Heart right ventricle (tissue), 16 donors: Measurements from ENCODE around the gene CTBP2. TPM values are rescaled to one million over a fixed set of nuclear protein-coding genes. Genes with fewer than 3 reads are reported as not detected.
A peak's percentile ranks its signal among the peaks of the same experiment; 100 is the strongest.

Experiments
- ATAC-seq, 8 donors: fragments of 200-7000 bp; cut with Tn5 transposase; one replicate each; pipeline ENCODE4 v1.9.1; 2020; ENCODE audit warnings: mild to moderate bottlenecking in 8 of 8, moderate library complexity in 8 of 8, moderate number of reproducible peaks in 1 of 8
- DNase-seq, 2 donors: peaks; one replicate each; pipeline ENCODE4 v3.0.0-alpha.2; 2020
- H3K27ac ChIP-seq, 10 donors: fragments of 200-600 bp; sonication (generic) in 2 of 10; one replicate each; pipeline versions ENCODE4 v1.5.0 to v1.8.0; 2020 to 2022; ENCODE audit warnings: mild to moderate bottlenecking in 3 of 10
- H3K27me3 ChIP-seq, 7 donors: fragments of 200-600 bp; one replicate each; pipeline ENCODE4 v1.8.0; 2021 to 2022; ENCODE audit warnings: mild to moderate bottlenecking in 2 of 7
- H3K36me3 ChIP-seq, 9 donors: fragments of 200-600 bp; sonication (generic) in 1 of 9; one replicate each; pipeline versions ENCODE4 v1.5.0 to v1.8.0; 2020 to 2022; ENCODE audit warnings: mild to moderate bottlenecking in 2 of 9
- H3K4me1 ChIP-seq, 9 donors: fragments of 200-600 bp; sonication (generic) in 1 of 9; one replicate each; pipeline versions ENCODE4 v1.5.0 to v1.8.0; 2020 to 2022; ENCODE audit warnings: mild to moderate bottlenecking in 4 of 9
- H3K4me3 ChIP-seq, 10 donors: fragments of 200-600 bp; sonication (generic) in 2 of 10; one replicate each; pipeline versions ENCODE4 v1.5.0 to v1.8.0; 2020 to 2022; ENCODE audit warnings: mild to moderate bottlenecking in 7 of 10, moderate library complexity in 2 of 10
- H3K9me3 ChIP-seq, 11 donors: fragments of 200-600 bp in 10 of 11; sonication (generic) in 2 of 11; one replicate each; pipeline versions ENCODE4 v1.5.0 to v1.8.0; 2013 to 2022; ENCODE audit warnings: mild to moderate bottlenecking in 2 of 11, control low read depth in 1 of 11, moderate library complexity in 1 of 11
- WGBS, 2 donors: extraction: QIAGEN DNeasy Blood & Tissue Kit; methylation state at CpG; one replicate each; pipeline ENCODE4 v1.1.7; 2013; ENCODE audit warnings: inconsistent platforms in 1 of 2; 5-methylcytosine and 5-hydroxymethylcytosine counted together
- intact Hi-C, 10 donors: fragments of 100-400 bp; cut with DNase I; formaldehyde crosslinking; loops; one replicate each; pipeline versions ENCODE4 v1.11.1 to v1.14.2; 2022
- polyA plus RNA-seq, 2 donors: library from polyadenylated mRNA; stranded (reverse); fragments of 200-250 nt; gene quantifications; one replicate each; pipeline ENCODE4 v1.2.3, GENCODE V29; 2013
- total RNA-seq, 10 donors: library from RNA; stranded (reverse); fragmentation: NEBNext Ultra II Directional in 3 of 10; extraction: Animal tissue kit (Norgen Biotek cat#: 25700) in 3 of 10; gene quantifications; one replicate each; pipeline versions ENCODE4 v1.2.1 to v1.2.4, GENCODE V29; 2021 to 2023
- TF ChIP-seq, protein P1 (sequence below), 9 donors: fragments of 200-600 bp; sonication (generic) in 2 of 9; IDR thresholded peaks; one replicate each; pipeline versions ENCODE4 v1.5.0 to v1.8.0; 2021 to 2022; ENCODE audit warnings: antibody characterized with exemption in 9 of 9, mild to moderate bottlenecking in 5 of 9, moderate library complexity in 1 of 9
- donor health status: Arrhythmogenic right ventricular cardiomyopathy.
- donor health status: ischemic (EF 13 %, LVEDD 7.1; RV severe dilation, severe dysfunction).
- donor health status: healthy with polysubstance abuse.
- donor health status: DM: no; HTN: yes; CAD: no.
- donor health status: DM: no; HTN: no; CAD: no.
- donor health status: ischemic (EF 25% LVEDD 6.9; RV normal size, moderate dysfunction).
- donor health status: ischemic (EF 25% LVEDD 5.7; RV mildly dilated, moderate dysfunction).
- donor health status: healthy.
- donor health status: DM: yes; HTN: yes; CAD: no.
- donor health status: Ischemic cardiomyopathy.
- donor health status: ischemic (EF 35%, LVEDD 5.7; RV mildly dilated, moderate dysfunction).
- donor health status: nonischemic (EF 11% LVEDD 7.7; RV severe dilation, severe dysfunction).
- donor health status: DM: yes; HTN: yes; CAD: no.
- donor health status: PGD.
- donor health status: ischemic (EF 29% LVEDD 5.4; RV normal size, mild dysfunction).
- donor health status: nonischemic (EF 23%, LVEDD 6.1; RV moderate dilation, normal function).

CTBP2 gene
- total and polyA plus RNA-seq, 12 donors, result 14.7 to 36.2 (median 26.0) TPM

DNA sequence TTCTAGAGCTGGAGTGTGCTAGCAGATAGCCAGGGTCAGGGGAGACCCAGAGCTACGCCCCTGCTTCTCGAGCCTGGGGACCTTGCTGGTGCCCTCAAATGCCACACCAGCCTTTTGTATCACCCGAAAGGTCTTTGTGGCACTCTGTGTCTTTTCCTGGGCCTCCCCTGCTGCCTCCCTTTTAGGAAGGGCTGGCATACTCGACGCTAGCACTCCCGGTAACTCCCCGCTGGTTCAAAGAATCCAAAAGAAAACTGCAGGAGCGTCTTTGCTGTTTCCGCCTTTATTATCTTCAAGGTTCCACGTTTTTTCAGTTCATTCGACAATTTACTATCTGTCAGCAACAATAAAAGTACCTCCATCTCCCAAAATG, 36.3 kb downstream of the CTBP2 start:
- ATAC-seq (peak in 2 of 8 donors; percentile 9 to 21), DNase-seq (no peak)
- Histone ChIP-seq H3K4me1 (peaks cover 18 to 97% (median 78%) of the 10 kb centered on the region in 9 donors), H3K27me3 (no peaks in the 10 kb centered on the region), H3K27ac (peak overlapping the region; percentile 48 to 91 (median 78)), H3K36me3 (peaks cover 0 to 13% (median 0%) of the 10 kb centered on the region in 9 donors), H3K4me3 (peak overlapping the region in 7 of 10 donors; percentile 5 to 38 (median 23)), H3K9me3 (no peaks in the 10 kb centered on the region)
- TF ChIP-seq, protein P1, sequence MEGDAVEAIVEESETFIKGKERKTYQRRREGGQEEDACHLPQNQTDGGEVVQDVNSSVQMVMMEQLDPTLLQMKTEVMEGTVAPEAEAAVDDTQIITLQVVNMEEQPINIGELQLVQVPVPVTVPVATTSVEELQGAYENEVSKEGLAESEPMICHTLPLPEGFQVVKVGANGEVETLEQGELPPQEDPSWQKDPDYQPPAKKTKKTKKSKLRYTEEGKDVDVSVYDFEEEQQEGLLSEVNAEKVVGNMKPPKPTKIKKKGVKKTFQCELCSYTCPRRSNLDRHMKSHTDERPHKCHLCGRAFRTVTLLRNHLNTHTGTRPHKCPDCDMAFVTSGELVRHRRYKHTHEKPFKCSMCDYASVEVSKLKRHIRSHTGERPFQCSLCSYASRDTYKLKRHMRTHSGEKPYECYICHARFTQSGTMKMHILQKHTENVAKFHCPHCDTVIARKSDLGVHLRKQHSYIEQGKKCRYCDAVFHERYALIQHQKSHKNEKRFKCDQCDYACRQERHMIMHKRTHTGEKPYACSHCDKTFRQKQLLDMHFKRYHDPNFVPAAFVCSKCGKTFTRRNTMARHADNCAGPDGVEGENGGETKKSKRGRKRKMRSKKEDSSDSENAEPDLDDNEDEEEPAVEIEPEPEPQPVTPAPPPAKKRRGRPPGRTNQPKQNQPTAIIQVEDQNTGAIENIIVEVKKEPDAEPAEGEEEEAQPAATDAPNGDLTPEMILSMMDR (IDR thresholded peaks at IDR 0.05), result no peak
- WGBS, 2 donors, result 34 to 37% methylated on average over 11 of the region's 11 CpGs
- intact Hi-C loops, result loop anchor here in 4 of 10 donors (5.0 kb wide), 4 partner anchors 33 to 62 kb away; no protein-coding TSS in a partner anchor

DNA sequence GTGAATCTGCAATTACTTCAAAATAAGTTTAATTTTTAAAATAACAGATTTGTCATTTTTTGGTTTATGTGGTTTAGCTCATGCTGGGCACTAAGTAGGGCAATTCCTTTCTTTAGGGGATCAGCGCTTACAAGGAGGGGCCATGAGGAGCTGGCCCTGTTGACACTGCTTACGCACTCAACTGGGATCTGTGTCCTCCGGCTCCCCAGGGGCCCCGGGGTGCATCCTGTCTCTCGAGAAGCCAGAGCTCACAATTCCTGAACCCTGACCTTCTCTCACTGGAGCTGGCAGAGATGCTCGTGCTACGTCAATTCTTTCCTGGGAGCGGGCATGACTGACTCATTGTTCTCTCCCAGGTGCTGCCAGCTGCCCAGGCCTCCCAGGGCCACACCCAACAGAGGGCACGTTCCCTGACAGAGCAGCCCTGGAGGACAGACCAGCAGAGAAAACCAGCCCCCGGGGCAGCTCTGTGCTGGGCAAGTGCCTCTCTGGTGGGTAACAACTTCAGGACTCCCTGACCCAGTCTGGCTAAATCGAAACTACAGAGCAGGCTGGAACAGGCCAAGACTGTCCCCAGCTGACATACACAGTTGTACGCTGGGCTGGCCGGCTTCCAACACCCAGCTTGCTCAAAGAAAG, 36.8 kb downstream of the CTBP2 start:
- TF ChIP-seq, protein P1 (IDR thresholded peaks at IDR 0.05), result peak in 1 of 9 donors; percentile 12
- WGBS, 2 donors, result 14 to 21% methylated on average over 13 of the region's 13 CpGs
- no peaks in the 10 kb centered on the region for H3K9me3 ChIP-seq
- H3K4me1 ChIP-seq, result peaks cover 21 to 97% (median 78%) of the 10 kb centered on the region in 9 donors
- ATAC-seq (peak; percentile 82 to 94 (median 86)), DNase-seq (peak; percentile 86 to 87)
- intact Hi-C loops, result loop anchor here in 4 of 10 donors (2.0 to 5.0 kb wide), 5 partner anchors 34 to 61 kb away; no protein-coding TSS in a partner anchor
- peak overlapping the region; percentile 48 to 91 (median 78) for H3K27ac ChIP-seq
- peaks cover 0 to 13% (median 0%) of the 10 kb centered on the region in 9 donors for H3K36me3 ChIP-seq
- H3K27me3 ChIP-seq, result no peaks in the 10 kb centered on the region
- H3K4me3 ChIP-seq, result peak overlapping the region in 7 of 10 donors; percentile 5 to 38 (median 23)

DNA sequence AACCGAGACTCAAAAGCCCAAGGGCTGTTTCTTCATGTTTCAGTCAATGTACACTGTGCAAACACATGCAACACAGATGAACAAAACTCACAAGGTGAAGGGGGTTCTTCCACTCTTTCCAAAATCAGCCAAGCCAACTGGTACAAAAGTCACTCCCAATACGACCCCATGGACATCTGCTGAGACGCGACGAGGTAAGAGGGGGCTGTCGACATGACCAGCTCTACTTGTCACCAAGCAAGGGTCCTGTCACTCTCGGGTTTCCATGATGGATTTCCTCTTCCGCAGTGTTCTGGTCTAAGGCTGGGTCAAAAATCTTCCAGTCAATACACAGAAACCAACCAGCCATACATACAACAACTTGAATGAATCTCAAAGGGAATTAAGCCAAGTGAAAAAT, 37.8 kb downstream of the CTBP2 start:
- ATAC-seq (no peak), DNase-seq (no peak)
- TF ChIP-seq, protein P1 (IDR thresholded peaks at IDR 0.05), result no peak
- intact Hi-C loops, result loop anchor here in 4 of 10 donors (2.0 to 5.0 kb wide), 5 partner anchors 35 to 60 kb away; no protein-coding TSS in a partner anchor
- H3K27me3 ChIP-seq, result no peaks in the 10 kb centered on the region
- peaks cover 26 to 97% (median 79%) of the 10 kb centered on the region in 9 donors for H3K4me1 ChIP-seq
- H3K9me3 ChIP-seq, result no peaks in the 10 kb centered on the region
- WGBS, 2 donors, result 84 to 93% methylated on average over 8 of the region's 8 CpGs
- peaks cover 0 to 13% (median 0%) of the 10 kb centered on the region in 9 donors for H3K36me3 ChIP-seq
- H3K4me3 ChIP-seq, result no peak overlapping the region
- peak overlapping the region in 4 of 10 donors; percentile 78 to 91 (median 82) for H3K27ac ChIP-seq

DNA sequence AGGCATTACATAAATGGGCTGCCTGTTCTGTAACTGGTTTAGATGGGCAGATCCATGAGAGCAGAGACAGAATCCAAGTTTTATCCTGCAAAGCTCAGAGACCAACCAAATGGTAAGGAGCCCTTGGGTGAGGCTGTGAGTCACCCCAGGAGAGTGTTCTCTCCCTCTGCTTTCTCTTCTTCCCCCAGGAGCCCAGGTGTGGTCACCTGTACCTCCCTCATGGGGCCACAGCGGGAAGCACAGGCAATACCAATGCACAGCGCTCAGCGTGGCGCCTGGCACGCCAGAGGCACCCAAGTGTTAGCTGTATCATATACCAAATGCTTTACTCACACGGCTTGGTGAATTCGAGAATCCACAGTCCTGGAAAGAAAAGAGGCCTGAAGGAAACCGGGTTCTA, 39.4 kb downstream of the CTBP2 start:
- no peak overlapping the region for H3K27ac ChIP-seq
- H3K9me3 ChIP-seq, result no peaks in the 10 kb centered on the region
- no peak for DNase-seq
- H3K4me3 ChIP-seq, result no peak overlapping the region
- no peak for ATAC-seq
- no peaks in the 10 kb centered on the region for H3K27me3 ChIP-seq
- peaks cover 32 to 100% (median 94%) of the 10 kb centered on the region in 9 donors for H3K4me1 ChIP-seq
- TF ChIP-seq, protein P1 (IDR thresholded peaks at IDR 0.05), result no peak
- peaks cover 0 to 13% (median 0%) of the 10 kb centered on the region in 9 donors for H3K36me3 ChIP-seq
- WGBS, 2 donors, result 94 to 96% methylated on average over 8 of the region's 8 CpGs
- intact Hi-C loops, result loop anchor here in 4 of 10 donors (5.0 kb wide), 4 partner anchors 34 to 59 kb away; no protein-coding TSS in a partner anchor
